Spleen (tissue), 11 donors: ENCODE measurements around the gene CPNE2. TPM values are rescaled to one million over a fixed set of nuclear protein-coding genes. Genes with fewer than 3 reads are reported as not detected.

Experiments used
- DNase-seq: peaks from one replicate; pipeline ENCODE4 v3.0.0-alpha.2; 2020
- H3K27ac ChIP-seq, 8 donors: fragments of 200-600 bp; sonication (generic) in 7 of 8; 1 replicate in 4 of 8; 2 replicates in 4 of 8; pipeline versions ENCODE4 v1.5.0 to v1.8.0; 2016 to 2021; ENCODE audit warnings: inconsistent platforms in 4 of 8, mild to moderate bottlenecking in 4 of 8, moderate library complexity in 1 of 8
- H3K27me3 ChIP-seq, 7 donors: fragments of 200-600 bp; sonication (generic) in 6 of 7; replicated peaks in 1 of 7; 1 replicate in 4 of 7; 2 replicates in 3 of 7; pipeline versions ENCODE4 v1.5.0 to v1.8.0; 2016 to 2021; ENCODE audit warnings: inconsistent platforms in 3 of 7, mild to moderate bottlenecking in 1 of 7
- H3K36me3 ChIP-seq, 6 donors: fragments of 200-600 bp; sonication (generic) in 5 of 6; 1 replicate in 4 of 6; 2 replicates in 2 of 6; pipeline versions ENCODE4 v1.5.0 to v1.8.0; 2016 to 2021; ENCODE audit warnings: inconsistent platforms in 2 of 6
- H3K4me1 ChIP-seq, 6 donors: fragments of 200-600 bp; sonication (generic) in 5 of 6; 1 replicate in 3 of 6; 2 replicates in 3 of 6; pipeline versions ENCODE4 v1.5.0 to v1.8.0; 2016 to 2021; ENCODE audit warnings: inconsistent platforms in 3 of 6
- H3K4me3 ChIP-seq, 8 donors: fragments of 200-600 bp; sonication (generic) in 7 of 8; 1 replicate in 4 of 8; 2 replicates in 4 of 8; pipeline versions ENCODE4 v1.5.0 to v1.8.0; 2016 to 2021; ENCODE audit warnings: inconsistent platforms in 4 of 8, mild to moderate bottlenecking in 4 of 8, moderate library complexity in 2 of 8
- H3K9me3 ChIP-seq, 8 donors: fragments of 200-600 bp; sonication (generic) in 7 of 8; 1 replicate in 4 of 8; 2 replicates in 4 of 8; pipeline versions ENCODE4 v1.5.0 to v1.8.0; 2016 to 2021; ENCODE audit warnings: inconsistent platforms in 4 of 8
- CTCF ChIP-seq, 11 experiments: fragments of 200-600 bp in 7 of 11; fragments of 450-650 bp in 4 of 11; sonication (generic) in 4 of 11; IDR thresholded peaks in 8 of 11; conservative IDR thresholded peaks in 3 of 11; 1 replicate in 7 of 11; 2 replicates in 4 of 11; pipeline versions ENCODE4 v1.4.0 to v1.8.0; 2016 to 2021; ENCODE audit warnings: antibody characterized with exemption in 11 of 11, inconsistent platforms in 4 of 11, mild to moderate bottlenecking in 1 of 11
- POLR2A ChIP-seq, 3 donors: fragments of 450-650 bp; IDR thresholded peaks; one replicate each; pipeline ENCODE4 v1.5.1; 2017; ENCODE audit warnings: antibody characterized with exemption in 3 of 3, mild to moderate bottlenecking in 1 of 3
- POLR2AphosphoS5 ChIP-seq, 3 donors: sonication (generic); formaldehyde crosslinking; IDR thresholded peaks; one replicate each; pipeline ENCODE4 v1.5.1; 2017; ENCODE audit warnings: antibody characterized with exemption in 3 of 3
- WGBS, 5 donors: extraction: QIAGEN DNeasy Blood & Tissue Kit in 3 of 5; methylation state at CpG; one replicate each; pipeline versions ENCODE4 v1.1.5 to v1.1.7; 2013 to 2018; 5-methylcytosine and 5-hydroxymethylcytosine counted together
- intact Hi-C: fragments of 100-400 bp; cut with DNase I; formaldehyde crosslinking; loops from one replicate; pipeline ENCODE4 v1.15.0; 2023; ENCODE audit warnings: low total_unique reads
- polyA plus RNA-seq, 3 donors: library from polyadenylated mRNA; stranded (reverse); fragments of 200-250 nt; gene quantifications; one replicate each; pipeline ENCODE4 v1.2.1, GENCODE V29; 2013
- total RNA-seq, 7 donors: library from RNA; depleted of rRNA in 3 of 7; stranded (reverse); fragments of >200 nt in 3 of 7; fragmentation: NEBNext Ultra II Directional in 4 of 7; extraction: Animal tissue kit (Norgen Biotek cat#: 25700) in 4 of 7; gene quantifications; one replicate each; pipeline versions ENCODE4 v1.1.0 to v1.2.1, GENCODE V29; 2016 to 2021
- donor health status: healthy with polysubstance abuse.
- donor health status: DM: no; HTN: no; CAD: no; lungs with moderate emphysema.
- donor health status: DM: no; HTN: no; CAD: no.
- donor health status: Bipolar disorder and iron deficiency.
- donor health status: healthy.
- donor health status: DM: no; HTN: no; CAD: no.
- donor health status: DM: yes; HTN: yes; CAD: no.

Gene CPNE2
- total and polyA plus RNA-seq, 10 donors = 13.3 to 46.5 (median 31.8) TPM

GRCh38 chr16:57112403-57113041 lies 20.1 kb downstream of the CPNE2 start:
- TF ChIP-seq POLR2AphosphoS5 (IDR thresholded peaks at IDR 0.05) (no peak), CTCF (IDR thresholded peaks at IDR 0.05 in 8 of 11, conservative IDR thresholded peaks at IDR 0.05 in 3 of 11) (no peak), POLR2A (IDR thresholded peaks at IDR 0.05) (no peak)
- Histone ChIP-seq H3K9me3 (no peaks in the 10 kb centered on the region), H3K4me1 (peaks cover 0 to 82% (median 41%) of the 10 kb centered on the region in 6 donors), H3K27me3 (peaks cover 0 to 3% (median 0%) of the 10 kb centered on the region in 7 donors), H3K36me3 (peaks cover 0 to 46% (median 5%) of the 10 kb centered on the region in 6 donors), H3K27ac (peak overlapping the region in 7 of 8 donors; percentile 2 to 65 (median 36)), H3K4me3 (no peak overlapping the region)
- intact Hi-C loops = no loop called here
- 60 to 77% (median 67%) methylated on average over 10 of the region's 10 CpGs for WGBS, 5 donors
- DNase-seq = no peak

- DNase-seq = no peak
- peak overlapping the region in 6 of 8 donors; percentile 2 to 65 (median 42) for H3K27ac ChIP-seq
- H3K27me3 ChIP-seq = peaks cover 0 to 3% (median 0%) of the 10 kb centered on the region in 7 donors
- no peak for TF ChIP-seq CTCF (IDR thresholded peaks at IDR 0.05 in 8 of 11, conservative IDR thresholded peaks at IDR 0.05 in 3 of 11)
- TF ChIP-seq POLR2AphosphoS5 (IDR thresholded peaks at IDR 0.05) = no peak
- TF ChIP-seq POLR2A (IDR thresholded peaks at IDR 0.05) = no peak
- intact Hi-C loops = no loop called here
- H3K4me3 ChIP-seq = no peak overlapping the region
- peaks cover 0 to 51% (median 6%) of the 10 kb centered on the region in 6 donors for H3K36me3 ChIP-seq
- no peaks in the 10 kb centered on the region for H3K9me3 ChIP-seq
- 79 to 87% (median 81%) methylated on average over 14 of the region's 14 CpGs for WGBS, 5 donors
- peaks cover 0 to 77% (median 39%) of the 10 kb centered on the region in 6 donors for H3K4me1 ChIP-seq
These were observed 20.7 kb downstream of the CPNE2 start for GRCh38 chr16:57113042-57113453.

GRCh38 chr16:57113664-57114063 lies 21.3 kb downstream of the CPNE2 start:
- peaks cover 0 to 3% (median 0%) of the 10 kb centered on the region in 7 donors for H3K27me3 ChIP-seq
- H3K36me3 ChIP-seq = peaks cover 0 to 57% (median 6%) of the 10 kb centered on the region in 6 donors
- peaks cover 0 to 71% (median 33%) of the 10 kb centered on the region in 6 donors for H3K4me1 ChIP-seq
- DNase-seq = no peak
- H3K9me3 ChIP-seq = no peaks in the 10 kb centered on the region
- H3K4me3 ChIP-seq = no peak overlapping the region
- intact Hi-C loops = no loop called here
- 75 to 98% (median 82%) methylated on average over 5 of the region's 5 CpGs; no CpG with 5 or more reads in 1 of the 5 donors for WGBS, 5 donors
- no peak for TF ChIP-seq POLR2A (IDR thresholded peaks at IDR 0.05)
- no peak for TF ChIP-seq CTCF (IDR thresholded peaks at IDR 0.05 in 8 of 11, conservative IDR thresholded peaks at IDR 0.05 in 3 of 11)
- no peak for TF ChIP-seq POLR2AphosphoS5 (IDR thresholded peaks at IDR 0.05)
- H3K27ac ChIP-seq = peak overlapping the region in 1 of 8 donors; percentile 59

- no peak for DNase-seq
- Histone ChIP-seq H3K27me3 (peaks cover 0 to 3% (median 0%) of the 10 kb centered on the region in 7 donors), H3K9me3 (no peaks in the 10 kb centered on the region), H3K36me3 (peaks cover 0 to 72% (median 13%) of the 10 kb centered on the region in 6 donors), H3K4me1 (peaks cover 0 to 57% (median 27%) of the 10 kb centered on the region in 6 donors), H3K27ac (peak overlapping the region in 3 of 8 donors; percentile 28 to 41 (median 36)), H3K4me3 (no peak overlapping the region)
- TF ChIP-seq POLR2A (IDR thresholded peaks at IDR 0.05) (no peak), POLR2AphosphoS5 (IDR thresholded peaks at IDR 0.05) (no peak), CTCF (IDR thresholded peaks at IDR 0.05 in 8 of 11, conservative IDR thresholded peaks at IDR 0.05 in 3 of 11) (no peak)
- 54 to 86% (median 69%) methylated on average over 10 of the region's 10 CpGs for WGBS, 5 donors
- intact Hi-C loops = no loop called here
These were observed 22.8 kb downstream of the CPNE2 start for GRCh38 chr16:57115168-57115513.
